ENCODE data around the gene ABCB8.
"Not testable (repeated sequence)": the region's sequence is repeated elsewhere in the genome, so short reads cannot be mapped to it uniquely, and the experiment has no call there.

The ABCB8 gene

DNA sequence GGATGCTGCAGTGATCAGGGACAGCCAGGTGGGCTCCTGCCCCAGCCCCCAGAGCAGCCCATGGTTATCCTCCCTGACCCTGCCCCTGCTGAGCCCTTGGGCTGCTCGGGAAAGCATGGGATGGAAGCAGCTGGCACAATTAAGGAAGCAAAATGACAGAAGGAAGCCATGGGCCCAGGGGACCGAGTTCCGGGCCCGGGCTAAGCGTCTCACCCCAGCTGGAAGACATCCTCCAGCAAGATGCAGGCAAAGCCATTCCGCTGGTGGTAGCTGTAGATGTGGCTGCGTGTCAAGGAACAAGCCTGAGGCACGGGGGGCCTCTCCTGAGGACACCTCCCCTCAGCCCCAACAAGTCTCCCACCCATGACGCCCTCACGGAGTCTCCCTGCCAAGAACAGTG, 5.0 kb upstream of the ABCB8 start:
- no peak for TF ChIP-seq JUND (IDR thresholded peaks at IDR 0.05; ENCODE audit: low read depth)
- no peak for DNase-seq (ENCODE audit: low read depth in 1 of 2, low spot score in 1 of 2)
- in situ Hi-C loops (cut with HindIII; ENCODE audit: low pct_unique_long_range_greater_than_20kb, low sequenced_read_pairs) = no loop called here

DNA sequence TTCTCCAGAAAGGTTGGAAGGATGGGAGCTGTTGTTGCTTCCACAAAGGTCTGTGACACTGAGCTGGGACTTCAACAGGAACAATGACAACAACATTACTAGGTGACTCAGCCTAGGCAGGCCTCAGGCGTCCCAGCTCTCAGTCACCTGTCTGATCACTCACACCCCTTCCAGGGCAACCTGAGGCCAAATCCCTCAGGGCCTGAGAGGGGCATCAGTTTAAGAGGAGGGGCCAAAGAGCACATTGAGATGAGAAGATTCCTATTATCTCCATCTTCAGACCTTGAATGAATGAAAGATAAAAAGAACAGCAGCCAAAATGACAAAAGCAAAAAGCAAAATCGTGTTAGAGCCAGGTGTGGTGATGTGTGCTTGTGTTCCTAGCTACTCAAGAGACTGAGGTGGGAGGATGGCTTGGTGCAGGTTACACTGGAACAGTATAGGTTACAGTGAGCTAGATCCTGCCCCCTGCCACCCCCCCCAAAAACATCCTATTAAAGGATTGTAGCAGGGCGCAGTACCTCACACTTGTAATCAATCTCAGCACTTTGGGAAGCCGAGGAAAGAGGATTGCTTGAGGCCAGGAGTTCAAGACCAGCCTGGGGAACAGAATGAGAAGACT, 3.7 kb upstream of the ABCB8 start, which contains the start of gene ATG9B:
Gene ATG9B (minus strand): TSS at position 60 of the 622 bp plus-strand sequence. CDS start 71 bp downstream, outside the sequence.
- no peak for DNase-seq (ENCODE audit: low read depth in 1 of 2, low spot score in 1 of 2)
- in situ Hi-C loops (cut with HindIII; ENCODE audit: low pct_unique_long_range_greater_than_20kb, low sequenced_read_pairs) = no loop called here
- TF ChIP-seq JUND (IDR thresholded peaks at IDR 0.05; ENCODE audit: low read depth) = no peak

DNA sequence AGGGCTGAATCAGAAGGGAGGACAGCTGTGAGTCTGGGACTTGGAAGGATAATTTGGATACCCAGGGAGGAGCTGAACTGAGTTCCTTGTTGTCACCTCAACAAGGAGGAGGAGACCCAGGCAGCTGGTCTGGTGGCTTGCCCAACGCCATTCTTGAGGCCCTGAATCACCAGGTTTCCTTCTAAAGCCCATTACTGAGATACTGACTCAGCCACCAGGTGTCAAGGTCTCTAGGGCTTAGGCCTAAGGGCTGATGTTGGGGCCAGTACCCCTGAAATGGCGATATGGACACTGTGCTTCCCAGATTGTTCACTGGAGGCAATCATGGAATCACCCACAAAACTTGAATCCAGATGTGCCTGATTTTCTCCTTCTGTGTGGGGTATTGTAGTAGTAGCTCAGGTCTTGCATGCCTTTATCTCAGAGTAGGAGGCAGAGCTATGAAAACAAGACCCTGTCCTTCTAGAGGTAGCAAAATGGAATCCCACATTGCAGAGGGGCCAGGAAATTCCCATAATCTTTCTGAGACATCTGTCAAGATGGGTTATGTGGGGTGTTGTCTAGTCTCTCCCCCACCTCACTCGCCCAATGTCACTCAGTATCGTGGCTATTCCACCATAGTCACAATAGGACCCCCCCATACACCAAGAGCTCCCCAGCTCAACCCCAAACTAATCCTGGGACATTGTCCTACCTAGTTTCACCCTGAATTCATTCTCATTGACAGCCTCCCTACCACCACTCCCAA, 2.2 kb upstream of the ABCB8 start:
- DNase-seq (ENCODE audit: low read depth in 1 of 2, low spot score in 1 of 2) = no peak
- TF ChIP-seq JUND (IDR thresholded peaks at IDR 0.05; ENCODE audit: low read depth) = no peak
- in situ Hi-C loops (cut with HindIII; ENCODE audit: low pct_unique_long_range_greater_than_20kb, low sequenced_read_pairs) = no loop called here

DNA sequence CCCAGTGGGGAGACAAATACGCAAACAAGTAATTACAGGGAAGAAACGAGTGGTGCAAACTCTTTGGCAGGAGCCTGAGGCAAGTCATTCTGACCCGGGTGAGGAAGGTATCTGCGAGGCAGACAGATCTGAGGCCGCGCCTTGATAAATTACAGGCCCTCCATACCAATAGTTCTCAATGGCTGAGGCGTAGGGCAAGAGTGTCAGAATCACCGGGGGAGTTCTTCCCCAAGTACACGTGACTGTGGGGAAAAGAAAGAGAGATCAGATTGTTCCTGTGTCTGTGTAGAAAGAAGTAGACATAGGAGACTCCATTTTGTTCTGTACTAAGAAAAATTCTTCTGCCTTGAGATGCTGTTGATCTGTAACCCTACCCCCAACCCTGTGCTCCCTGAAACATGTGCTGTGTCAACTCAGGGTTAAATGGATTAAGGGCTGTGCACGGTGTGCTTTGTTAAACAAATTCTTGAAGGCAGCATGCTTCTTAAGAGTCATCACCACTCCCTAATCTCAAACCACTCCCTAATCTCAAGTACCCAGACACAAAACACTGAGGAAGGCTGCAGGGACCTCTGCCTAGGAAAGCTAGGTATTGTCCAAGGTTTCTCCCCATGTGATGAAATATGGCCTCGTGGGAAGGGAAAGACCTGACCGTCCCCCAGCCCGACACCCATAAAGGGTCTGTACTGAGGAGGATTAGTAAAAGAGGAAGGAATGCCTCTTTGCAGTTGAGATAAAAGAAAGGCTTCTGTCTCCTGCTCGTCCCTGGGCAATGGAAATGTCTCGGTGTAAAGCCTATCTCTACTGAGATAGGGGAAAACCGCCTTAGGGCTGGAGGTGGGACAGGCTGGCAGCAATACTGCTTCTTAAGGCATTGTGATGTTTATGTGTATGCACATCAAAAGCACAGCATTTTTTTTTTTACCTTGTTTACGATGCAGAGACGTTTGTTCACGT, 1.2 kb upstream of the ABCB8 start:
- DNase-seq (ENCODE audit: low read depth in 1 of 2, low spot score in 1 of 2); in situ Hi-C loops (cut with HindIII; ENCODE audit: low pct_unique_long_range_greater_than_20kb, low sequenced_read_pairs): not testable (repeated sequence)

DNA sequence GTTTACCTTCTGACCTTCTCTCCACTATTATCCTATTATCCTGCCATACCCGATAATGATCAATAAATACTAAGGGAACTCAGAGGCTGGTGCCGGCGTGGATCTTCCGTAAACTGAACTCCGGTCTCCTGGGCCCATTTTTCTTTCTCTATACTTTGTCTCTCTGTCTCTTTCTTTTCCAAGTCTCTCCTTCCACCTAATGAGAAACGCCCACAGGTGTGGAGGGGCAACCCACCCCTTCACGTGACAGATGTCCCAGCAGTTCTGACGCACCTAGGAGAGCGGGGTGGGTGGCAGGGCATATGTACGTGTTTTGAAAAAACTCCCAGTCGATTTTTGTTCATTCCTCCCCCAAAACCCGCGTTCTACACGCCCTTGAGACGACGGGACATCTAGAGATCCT, 521 bp upstream of the ABCB8 start:
- in situ Hi-C loops (cut with HindIII; ENCODE audit: low pct_unique_long_range_greater_than_20kb, low sequenced_read_pairs); DNase-seq (ENCODE audit: low read depth in 1 of 2, low spot score in 1 of 2): not testable (repeated sequence)

DNA sequence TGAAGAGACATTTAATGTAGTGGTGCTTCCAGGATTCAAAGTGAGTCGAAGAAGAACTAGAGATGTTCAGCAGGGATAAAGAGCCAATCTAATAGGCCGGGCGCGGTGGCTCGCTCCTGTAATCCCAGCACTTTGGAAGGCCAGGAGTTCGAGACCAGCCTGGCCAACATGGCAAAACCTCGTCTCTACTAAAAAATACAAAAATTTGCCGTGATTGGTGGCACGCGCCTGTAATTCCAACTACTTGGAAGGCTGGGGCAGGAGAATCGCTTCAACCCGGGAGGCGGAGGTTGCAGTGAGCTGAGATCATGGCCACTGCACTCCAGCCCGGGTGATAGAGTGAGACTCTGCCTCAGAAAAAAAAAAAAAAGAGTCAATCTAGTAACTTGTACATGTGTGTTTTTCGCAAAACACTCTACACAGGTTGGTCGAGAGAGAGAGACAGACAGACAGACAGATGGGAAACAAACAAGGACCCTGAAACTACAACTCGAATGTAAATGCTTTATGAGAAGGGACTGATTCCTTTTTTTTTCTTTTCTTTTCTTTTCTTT, 775 bp downstream of the ABCB8 start:
- in situ Hi-C loops (cut with HindIII; ENCODE audit: low pct_unique_long_range_greater_than_20kb, low sequenced_read_pairs) = no loop called here

DNA sequence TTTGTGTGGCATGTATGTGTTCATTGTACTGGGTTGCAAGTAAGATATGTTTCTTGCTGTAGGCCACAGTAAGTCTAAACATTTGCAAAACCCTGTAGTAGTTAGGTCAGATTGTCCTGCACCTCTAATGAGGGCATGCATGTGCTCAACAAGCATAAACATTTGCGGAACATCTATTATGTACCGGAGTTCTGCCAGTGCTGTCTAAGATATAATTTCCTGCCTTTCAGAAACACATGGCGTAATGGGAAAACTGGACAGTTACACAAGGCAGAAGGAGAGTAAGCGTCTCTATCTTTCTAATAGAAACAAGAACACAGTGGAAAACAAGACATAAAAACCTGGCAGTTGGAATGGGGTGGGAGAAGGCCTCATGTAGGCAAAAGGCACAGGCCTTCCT, 2.8 kb downstream of the ABCB8 start:
- no peak for TF ChIP-seq JUND (IDR thresholded peaks at IDR 0.05; ENCODE audit: low read depth)
- in situ Hi-C loops (cut with HindIII; ENCODE audit: low pct_unique_long_range_greater_than_20kb, low sequenced_read_pairs) = no loop called here
- DNase-seq (ENCODE audit: low read depth in 1 of 2, low spot score in 1 of 2) = no peak

More for the DNA sequence above, 775 bp downstream of the ABCB8 start:
- no peak for TF ChIP-seq JUND (IDR thresholded peaks at IDR 0.05; ENCODE audit: low read depth)
- no peak for DNase-seq (ENCODE audit: low read depth in 1 of 2, low spot score in 1 of 2)

DNA sequence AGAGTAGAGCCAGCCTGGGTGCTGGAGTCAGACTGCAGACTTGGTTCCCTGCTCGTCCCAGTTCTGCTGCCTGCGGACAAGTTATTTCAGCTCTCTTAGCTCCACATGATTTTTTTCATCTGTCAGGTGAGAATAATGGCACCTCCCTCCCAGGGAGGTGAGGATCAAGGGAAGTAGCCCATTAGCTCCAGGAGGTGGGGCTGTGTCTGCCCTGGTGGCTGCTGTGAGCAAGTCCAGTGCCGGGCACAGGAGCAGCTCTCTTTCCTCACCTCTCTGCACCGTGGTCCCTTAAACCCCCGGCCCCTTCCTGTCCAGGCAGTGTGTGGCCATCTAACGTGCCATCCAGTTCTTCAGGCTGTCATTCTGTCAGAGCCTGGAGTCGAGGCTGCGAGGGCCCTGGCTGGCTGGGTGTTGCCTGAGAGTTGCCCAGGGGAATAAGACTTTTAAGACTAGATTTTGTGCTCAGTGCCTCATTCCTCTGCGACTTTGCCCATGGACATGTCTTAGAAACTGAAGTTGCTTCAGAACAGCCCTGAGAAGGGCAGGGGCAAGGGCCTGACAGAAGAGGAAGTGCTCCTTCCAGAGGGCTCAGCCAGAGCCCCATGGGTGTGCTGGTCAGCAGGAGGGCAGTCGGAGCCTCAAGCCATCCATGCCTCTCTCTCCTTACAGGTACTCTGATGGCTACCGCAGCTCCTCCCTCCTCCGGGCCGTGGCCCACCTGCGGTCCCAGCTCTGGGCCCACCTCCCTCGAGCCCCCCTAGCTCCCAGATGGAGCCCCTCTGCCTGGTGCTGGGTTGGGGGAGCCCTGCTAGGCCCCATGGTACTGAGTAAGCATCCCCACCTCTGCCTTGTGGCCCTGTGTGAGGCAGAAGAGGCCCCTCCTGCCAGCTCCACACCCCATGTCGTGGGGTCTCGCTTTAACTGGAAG, 5.0 kb downstream of the ABCB8 start:
- peak in 1 of 2 experiments; percentile 48 for DNase-seq (ENCODE audit: low read depth in 1 of 2, low spot score in 1 of 2)
- in situ Hi-C loops (cut with HindIII; ENCODE audit: low pct_unique_long_range_greater_than_20kb, low sequenced_read_pairs) = no loop called here
- no peak for TF ChIP-seq JUND (IDR thresholded peaks at IDR 0.05; ENCODE audit: low read depth)

DNA sequence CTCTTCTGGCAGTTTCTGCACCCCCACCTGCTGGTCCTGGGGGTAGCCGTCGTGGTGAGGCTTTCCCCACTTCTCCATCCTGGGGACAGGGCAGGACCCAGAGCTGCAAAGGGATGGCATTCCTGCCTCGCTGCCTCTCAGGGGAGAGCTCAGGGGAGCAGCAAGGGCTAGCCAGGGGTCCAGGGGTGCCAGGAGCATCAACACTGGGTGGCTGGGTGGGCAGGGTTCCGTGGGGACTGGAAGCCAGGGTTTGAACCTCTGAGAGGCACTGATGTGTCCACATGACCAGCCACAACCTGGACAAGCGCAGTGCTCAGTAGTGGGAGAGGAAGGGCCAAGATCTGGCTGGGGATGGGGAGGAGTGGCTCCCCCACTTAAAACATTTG, 5.6 kb downstream of the ABCB8 start:
- no peak for TF ChIP-seq JUND (IDR thresholded peaks at IDR 0.05; ENCODE audit: low read depth)
- in situ Hi-C loops (cut with HindIII; ENCODE audit: low pct_unique_long_range_greater_than_20kb, low sequenced_read_pairs) = no loop called here

DNA sequence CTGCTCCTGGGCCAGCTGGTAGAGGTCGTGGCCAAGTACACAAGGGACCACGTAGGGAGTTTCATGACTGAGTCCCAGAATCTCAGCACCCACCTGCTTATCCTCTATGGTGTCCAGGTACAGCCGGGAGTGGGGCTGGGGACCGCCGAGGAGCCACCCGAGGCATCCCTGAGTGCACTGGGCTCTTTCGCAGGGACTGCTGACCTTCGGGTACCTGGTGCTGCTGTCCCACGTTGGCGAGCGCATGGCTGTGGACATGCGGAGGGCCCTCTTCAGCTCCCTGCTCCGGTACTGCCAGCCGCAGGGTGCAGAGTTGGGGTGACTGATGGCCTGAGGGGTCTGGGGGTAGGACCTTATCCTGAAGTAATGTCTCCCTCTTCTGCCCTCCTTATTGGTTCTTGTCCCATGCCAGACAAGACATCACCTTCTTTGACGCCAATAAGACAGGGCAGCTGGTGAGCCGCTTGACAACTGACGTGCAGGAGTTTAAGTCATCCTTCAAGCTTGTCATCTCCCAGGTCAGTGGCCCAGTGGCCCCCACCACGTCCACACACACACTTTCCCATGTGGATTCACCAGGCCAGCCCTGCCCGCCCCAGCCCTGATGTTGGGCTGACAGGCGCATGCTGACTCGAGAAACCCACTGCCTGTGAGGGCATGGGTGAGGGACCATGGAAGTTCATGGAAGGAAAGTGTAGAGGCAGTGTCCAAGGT, 6.2 kb downstream of the ABCB8 start:
- DNase-seq (ENCODE audit: low read depth in 1 of 2, low spot score in 1 of 2) = no peak
- in situ Hi-C loops (cut with HindIII; ENCODE audit: low pct_unique_long_range_greater_than_20kb, low sequenced_read_pairs) = no loop called here
- TF ChIP-seq JUND (IDR thresholded peaks at IDR 0.05; ENCODE audit: low read depth) = no peak

More for the DNA sequence above, 5.6 kb downstream of the ABCB8 start:
- no peak for DNase-seq (ENCODE audit: low read depth in 1 of 2, low spot score in 1 of 2)

Data from T47D (cell line).